HuH-7 (cell line): ENCODE data around the gene GTPBP6.

Source experiments
- DNase-seq: peaks from one replicate; pipeline ENCODE4 v3.0.0; 2011; ENCODE audit warnings: low spot score

The GTPBP6 gene, protein sequence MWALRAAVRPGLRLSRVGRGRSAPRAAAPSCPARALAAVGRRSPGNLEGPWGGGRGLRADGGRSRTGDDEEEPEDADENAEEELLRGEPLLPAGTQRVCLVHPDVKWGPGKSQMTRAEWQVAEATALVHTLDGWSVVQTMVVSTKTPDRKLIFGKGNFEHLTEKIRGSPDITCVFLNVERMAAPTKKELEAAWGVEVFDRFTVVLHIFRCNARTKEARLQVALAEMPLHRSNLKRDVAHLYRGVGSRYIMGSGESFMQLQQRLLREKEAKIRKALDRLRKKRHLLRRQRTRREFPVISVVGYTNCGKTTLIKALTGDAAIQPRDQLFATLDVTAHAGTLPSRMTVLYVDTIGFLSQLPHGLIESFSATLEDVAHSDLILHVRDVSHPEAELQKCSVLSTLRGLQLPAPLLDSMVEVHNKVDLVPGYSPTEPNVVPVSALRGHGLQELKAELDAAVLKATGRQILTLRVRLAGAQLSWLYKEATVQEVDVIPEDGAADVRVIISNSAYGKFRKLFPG

GRCh38 chrX:318739-319578 is at the start of gene GTPBP6:
GTPBP6 (minus strand) TSS chrX:318796; CDS start chrX:318787, 9 bp downstream.
- peak; percentile 85 for DNase-seq

GRCh38 chrX:367866-368265 is 49.3 kb upstream of the GTPBP6 start:
- DNase-seq = no peak

DNA sequence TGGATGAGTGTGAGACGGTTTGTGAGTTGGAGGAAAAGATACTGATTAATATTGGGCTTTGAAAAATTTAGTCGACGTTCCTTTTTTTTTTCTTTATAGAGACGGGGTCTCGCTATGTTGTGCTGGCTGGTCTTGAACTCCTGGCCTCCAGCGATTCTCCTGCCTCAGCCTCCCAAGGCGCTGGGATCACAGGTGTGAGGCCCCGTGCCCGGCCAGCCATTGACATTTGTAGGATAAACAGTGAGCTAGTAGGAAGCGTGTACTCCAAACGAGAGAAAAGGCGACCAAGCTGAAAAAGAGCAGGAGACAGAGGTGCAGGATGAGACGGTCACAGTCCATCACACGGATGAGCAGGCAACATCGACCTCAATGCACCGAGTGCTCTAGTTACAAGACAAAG is 48.8 kb upstream of the GTPBP6 start:
- no peak for DNase-seq

- no peak for DNase-seq
These were observed 45.2 kb upstream of the GTPBP6 start for GRCh38 chrX:363621-364375.

DNA sequence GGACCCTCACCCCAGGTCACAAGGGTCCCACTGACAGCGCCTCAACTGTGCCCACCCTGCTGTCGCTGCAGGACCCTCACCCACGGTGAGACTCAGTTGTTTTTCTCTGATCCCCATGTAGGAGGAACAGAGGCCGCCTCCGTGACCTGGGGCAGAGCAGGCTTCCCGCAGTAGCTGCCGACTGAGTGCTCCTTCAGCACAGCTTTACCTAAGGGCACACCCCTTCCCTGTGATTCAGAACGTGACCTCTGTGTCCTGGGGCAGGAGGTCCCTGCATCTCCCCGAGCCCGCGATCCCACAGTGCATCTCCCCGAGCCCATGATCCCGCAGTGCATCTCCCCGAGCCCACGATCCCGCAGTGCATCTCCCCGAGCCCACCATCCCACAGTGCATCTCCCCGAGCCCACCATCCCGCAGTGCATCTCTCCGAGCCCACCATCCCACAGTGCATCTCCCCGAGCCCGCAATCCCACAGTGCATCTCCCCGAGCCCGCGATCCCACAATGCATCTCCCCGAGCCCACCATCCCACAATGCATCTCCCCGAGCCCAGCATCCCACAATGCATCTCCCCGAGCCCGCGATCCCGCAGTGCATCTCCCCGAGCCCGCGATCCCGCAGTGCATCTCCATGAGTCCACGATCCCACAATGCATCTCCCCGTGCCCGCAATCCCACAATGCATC is 44.5 kb upstream of the GTPBP6 start:
- no peak for DNase-seq

GRCh38 chrX:362351-362750 is 43.8 kb upstream of the GTPBP6 start:
- no peak for DNase-seq

- no peak for DNase-seq
These were observed 42.9 kb upstream of the GTPBP6 start for GRCh38 chrX:361231-362145.

- DNase-seq = no peak
These were observed 42.0 kb upstream of the GTPBP6 start for GRCh38 chrX:360496-361150.

DNA sequence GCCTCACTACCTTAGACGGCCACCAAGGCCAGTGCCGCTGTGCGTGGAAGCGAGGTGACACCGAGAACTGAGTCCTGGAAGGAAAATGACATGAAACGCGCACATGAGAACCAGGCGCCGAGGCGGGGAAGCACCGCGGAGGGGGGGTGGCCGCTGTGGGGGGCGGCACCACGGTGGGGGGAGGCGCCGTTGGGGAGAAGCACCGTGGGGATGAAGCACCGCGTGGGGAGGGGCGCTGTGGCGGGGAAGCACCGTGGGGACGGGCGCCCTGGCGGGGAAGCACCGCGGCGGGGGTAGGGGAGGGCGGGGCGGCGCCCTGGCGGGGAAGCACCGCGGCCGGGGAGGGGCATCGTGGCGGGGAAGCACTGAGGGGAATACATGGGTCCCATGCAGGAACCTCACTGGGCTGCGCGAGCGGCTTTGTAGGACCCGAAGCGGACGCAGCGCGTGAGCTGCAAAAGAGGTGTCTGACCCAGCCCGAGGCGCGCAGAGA is 40.1 kb upstream of the GTPBP6 start:
- no peak for DNase-seq

- no peak for DNase-seq
These were observed 39.3 kb upstream of the GTPBP6 start for GRCh38 chrX:357693-358471.

GRCh38 chrX:357035-357692 is 38.6 kb upstream of the GTPBP6 start:
- no peak for DNase-seq

- no peak for DNase-seq
These were observed 37.9 kb upstream of the GTPBP6 start for GRCh38 chrX:356385-357034.

GRCh38 chrX:355329-356050 is 36.9 kb upstream of the GTPBP6 start:
- DNase-seq = no peak

- DNase-seq = no peak
These were observed 35.3 kb upstream of the GTPBP6 start for GRCh38 chrX:353566-354535.

DNA sequence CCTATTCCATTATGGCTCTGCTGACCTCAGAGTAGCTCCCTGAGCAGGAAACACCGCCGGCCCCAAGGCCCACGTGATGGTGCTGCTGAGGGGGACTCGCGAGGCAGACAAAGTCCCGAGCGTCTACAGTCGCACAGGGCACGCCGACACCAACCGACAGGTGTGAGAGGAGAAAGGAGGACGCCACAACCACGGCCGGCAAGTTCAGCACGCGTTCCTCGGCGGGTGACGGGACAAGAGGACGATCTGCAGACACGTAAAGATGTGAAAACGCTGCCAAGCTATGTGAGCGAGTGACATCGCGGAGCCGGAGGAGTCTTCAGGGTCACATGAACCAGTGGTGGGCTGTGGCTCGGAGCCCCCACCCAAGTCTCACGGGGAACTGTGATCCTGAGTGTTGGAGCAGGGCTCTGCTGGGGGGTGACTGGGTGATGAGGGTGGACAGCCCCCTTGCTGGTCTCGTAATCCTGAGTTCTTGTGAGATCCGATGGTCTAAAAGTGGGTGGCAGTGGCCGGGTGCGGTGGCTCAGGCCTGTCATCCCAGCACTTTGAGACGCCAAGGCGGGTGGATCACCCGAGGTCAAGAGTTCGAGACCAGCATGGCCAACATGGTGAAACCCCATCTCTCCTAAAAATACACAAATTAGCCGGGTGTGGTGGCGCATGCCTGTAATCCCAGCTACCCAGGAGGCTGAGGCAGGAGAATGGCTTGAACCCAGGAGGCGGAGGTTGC is 34.2 kb upstream of the GTPBP6 start:
- DNase-seq = no peak
